Ishikawa (cell line): ENCODE results near the gene PIPOX.
A peak's percentile ranks its signal among the peaks of the same experiment; 100 is the strongest.

Source experiments
- CEBPB ChIP-seq: IDR thresholded peaks from 2 replicates; pipeline ENCODE4 v1.6.1; 2012
- CREB1 ChIP-seq: IDR thresholded peaks from 2 replicates; pipeline ENCODE4 v1.6.1; 2012; ENCODE audit warnings: low read depth
- EGR1 ChIP-seq: IDR thresholded peaks from 2 replicates; pipeline ENCODE4 v1.6.1; 2012
- EP300 ChIP-seq: IDR thresholded peaks from 2 replicates; pipeline ENCODE4 v1.6.1; 2012; ENCODE audit warnings: borderline replicate concordance
- FOXM1 ChIP-seq: IDR thresholded peaks from 2 replicates; pipeline ENCODE4 v1.6.1; 2012; ENCODE audit warnings: low read depth, borderline replicate concordance
- NFIC ChIP-seq: IDR thresholded peaks from 2 replicates; pipeline ENCODE4 v1.6.1; 2012
- RAD21 ChIP-seq: IDR thresholded peaks from 2 replicates; pipeline ENCODE4 v1.6.1; 2012; ENCODE audit warnings: low read depth
- TAF1 ChIP-seq: IDR thresholded peaks from 2 replicates; pipeline ENCODE4 v1.6.1; 2012; ENCODE audit warnings: low read depth, mild to moderate bottlenecking
- TCF12 ChIP-seq: IDR thresholded peaks from 2 replicates; pipeline ENCODE4 v1.6.1; 2012; ENCODE audit warnings: low read depth
- TEAD4 ChIP-seq: IDR thresholded peaks from 2 replicates; pipeline ENCODE4 v1.6.1; 2012
- YY1 ChIP-seq: IDR thresholded peaks from 2 replicates; pipeline ENCODE4 v1.6.1; 2012; ENCODE audit warnings: low read depth
- ZBTB7A ChIP-seq: IDR thresholded peaks from 2 replicates; pipeline ENCODE4 v1.6.1; 2012; ENCODE audit warnings: low read depth
- TF ChIP-seq, protein P1 (sequence below): IDR thresholded peaks from 2 replicates; pipeline ENCODE4 v1.6.1; 2012
- TF ChIP-seq, protein P2 (sequence below): IDR thresholded peaks from 2 replicates; pipeline ENCODE4 v1.6.1; 2012; ENCODE audit warnings: low read depth, mild to moderate bottlenecking
- TF ChIP-seq, protein P3 (sequence below): IDR thresholded peaks from 2 replicates; pipeline ENCODE4 v1.6.1; 2012

PIPOX gene

DNA sequence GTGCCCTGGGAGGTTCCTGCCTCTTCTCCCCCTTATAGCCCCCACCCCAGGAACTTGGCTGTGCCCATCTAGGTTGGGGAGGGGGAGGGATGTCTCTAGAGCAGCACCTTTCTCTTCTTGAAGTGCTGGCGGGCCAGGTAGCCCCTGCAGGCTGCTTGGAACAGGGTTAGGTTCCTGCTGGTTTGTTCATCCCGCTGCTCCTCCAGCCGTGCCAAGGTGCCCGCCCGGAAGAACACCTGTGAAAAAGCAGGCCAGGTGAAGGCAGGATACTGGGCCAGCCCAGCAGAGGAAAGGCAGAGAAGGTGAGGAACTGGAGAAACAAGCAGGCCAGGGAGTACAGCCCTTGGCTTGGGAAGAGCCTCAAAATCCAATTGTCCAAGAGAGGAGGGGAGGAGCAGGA lies 56.6 kb downstream of the PIPOX start:
- TF ChIP-seq CEBPB = no peak
- no peak for TF ChIP-seq RAD21
- no peak for TF ChIP-seq YY1
- no peak for TF ChIP-seq EGR1
- TF ChIP-seq TAF1 = no peak
- peak; percentile 67 for TF ChIP-seq NFIC
- no peak for TF ChIP-seq FOXM1
- TF ChIP-seq, protein P1, sequence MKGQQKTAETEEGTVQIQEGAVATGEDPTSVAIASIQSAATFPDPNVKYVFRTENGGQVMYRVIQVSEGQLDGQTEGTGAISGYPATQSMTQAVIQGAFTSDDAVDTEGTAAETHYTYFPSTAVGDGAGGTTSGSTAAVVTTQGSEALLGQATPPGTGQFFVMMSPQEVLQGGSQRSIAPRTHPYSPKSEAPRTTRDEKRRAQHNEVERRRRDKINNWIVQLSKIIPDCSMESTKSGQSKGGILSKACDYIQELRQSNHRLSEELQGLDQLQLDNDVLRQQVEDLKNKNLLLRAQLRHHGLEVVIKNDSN = no peak
- TF ChIP-seq, protein P2, sequence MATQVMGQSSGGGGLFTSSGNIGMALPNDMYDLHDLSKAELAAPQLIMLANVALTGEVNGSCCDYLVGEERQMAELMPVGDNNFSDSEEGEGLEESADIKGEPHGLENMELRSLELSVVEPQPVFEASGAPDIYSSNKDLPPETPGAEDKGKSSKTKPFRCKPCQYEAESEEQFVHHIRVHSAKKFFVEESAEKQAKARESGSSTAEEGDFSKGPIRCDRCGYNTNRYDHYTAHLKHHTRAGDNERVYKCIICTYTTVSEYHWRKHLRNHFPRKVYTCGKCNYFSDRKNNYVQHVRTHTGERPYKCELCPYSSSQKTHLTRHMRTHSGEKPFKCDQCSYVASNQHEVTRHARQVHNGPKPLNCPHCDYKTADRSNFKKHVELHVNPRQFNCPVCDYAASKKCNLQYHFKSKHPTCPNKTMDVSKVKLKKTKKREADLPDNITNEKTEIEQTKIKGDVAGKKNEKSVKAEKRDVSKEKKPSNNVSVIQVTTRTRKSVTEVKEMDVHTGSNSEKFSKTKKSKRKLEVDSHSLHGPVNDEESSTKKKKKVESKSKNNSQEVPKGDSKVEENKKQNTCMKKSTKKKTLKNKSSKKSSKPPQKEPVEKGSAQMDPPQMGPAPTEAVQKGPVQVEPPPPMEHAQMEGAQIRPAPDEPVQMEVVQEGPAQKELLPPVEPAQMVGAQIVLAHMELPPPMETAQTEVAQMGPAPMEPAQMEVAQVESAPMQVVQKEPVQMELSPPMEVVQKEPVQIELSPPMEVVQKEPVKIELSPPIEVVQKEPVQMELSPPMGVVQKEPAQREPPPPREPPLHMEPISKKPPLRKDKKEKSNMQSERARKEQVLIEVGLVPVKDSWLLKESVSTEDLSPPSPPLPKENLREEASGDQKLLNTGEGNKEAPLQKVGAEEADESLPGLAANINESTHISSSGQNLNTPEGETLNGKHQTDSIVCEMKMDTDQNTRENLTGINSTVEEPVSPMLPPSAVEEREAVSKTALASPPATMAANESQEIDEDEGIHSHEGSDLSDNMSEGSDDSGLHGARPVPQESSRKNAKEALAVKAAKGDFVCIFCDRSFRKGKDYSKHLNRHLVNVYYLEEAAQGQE = no peak
- TF ChIP-seq, protein P3, sequence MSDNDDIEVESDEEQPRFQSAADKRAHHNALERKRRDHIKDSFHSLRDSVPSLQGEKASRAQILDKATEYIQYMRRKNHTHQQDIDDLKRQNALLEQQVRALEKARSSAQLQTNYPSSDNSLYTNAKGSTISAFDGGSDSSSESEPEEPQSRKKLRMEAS = 0 out of 2 replicates have a peak, but pooled peaks have one; percentile 23
- TF ChIP-seq CREB1 = no peak
- TF ChIP-seq TCF12 = peak; percentile 86
- no peak for TF ChIP-seq TEAD4
- TF ChIP-seq EP300 = peak; percentile 79
- no peak for TF ChIP-seq ZBTB7A

DNA sequence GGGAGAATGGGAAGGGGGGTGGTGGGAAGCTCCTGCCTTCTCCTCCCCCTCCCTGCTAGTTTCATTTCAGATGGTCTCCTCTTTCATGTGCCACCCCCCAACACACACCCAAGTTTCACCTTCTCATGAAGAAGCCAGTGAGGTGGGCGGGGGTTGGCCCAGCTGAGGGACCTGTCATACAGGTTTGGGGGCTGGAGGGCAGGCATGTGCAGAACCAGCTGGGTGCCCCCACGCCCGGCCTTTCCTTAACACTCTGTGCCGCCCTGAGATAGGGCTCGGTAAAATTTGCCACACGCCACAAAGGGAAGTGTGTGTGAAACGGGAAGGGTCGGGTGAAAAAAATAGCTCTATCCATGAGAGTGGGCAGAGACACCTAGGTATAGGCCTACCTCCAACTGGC lies 57.4 kb downstream of the PIPOX start:
- TF ChIP-seq EGR1 (peak; percentile 31; the same call in 1 of the 2 replicates), TCF12 (peak; percentile 69), NFIC (peak; percentile 41), RAD21 (no peak), CREB1 (no peak), TAF1 (no peak), TEAD4 (0 out of 2 replicates have a peak, but pooled peaks have one; percentile 24)
- TF ChIP-seq, protein P3 = peak; percentile 68
- TF ChIP-seq, protein P1 = no peak
- TF ChIP-seq, protein P2 = no peak

DNA sequence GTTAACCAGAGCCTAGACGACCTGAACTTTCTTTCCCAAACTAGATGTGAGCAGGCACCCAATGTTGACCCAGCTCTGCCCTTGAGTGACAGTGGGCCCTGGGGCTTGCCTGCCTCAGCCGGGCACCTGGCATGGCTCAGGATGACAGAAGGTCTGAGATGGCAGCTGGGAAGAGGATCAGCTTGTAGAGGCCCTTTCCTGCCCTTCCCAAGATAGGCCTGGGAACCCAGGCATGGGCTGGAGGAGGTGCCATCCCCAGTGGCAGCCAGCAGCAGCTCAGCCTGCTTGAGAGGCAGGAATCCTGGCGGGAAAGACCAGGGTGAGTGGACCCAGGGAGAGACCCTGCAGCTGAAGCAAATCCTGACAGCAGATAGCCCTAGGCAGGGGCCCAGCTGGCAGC lies 59.1 kb downstream of the PIPOX start:
- no peak for TF ChIP-seq RAD21

DNA sequence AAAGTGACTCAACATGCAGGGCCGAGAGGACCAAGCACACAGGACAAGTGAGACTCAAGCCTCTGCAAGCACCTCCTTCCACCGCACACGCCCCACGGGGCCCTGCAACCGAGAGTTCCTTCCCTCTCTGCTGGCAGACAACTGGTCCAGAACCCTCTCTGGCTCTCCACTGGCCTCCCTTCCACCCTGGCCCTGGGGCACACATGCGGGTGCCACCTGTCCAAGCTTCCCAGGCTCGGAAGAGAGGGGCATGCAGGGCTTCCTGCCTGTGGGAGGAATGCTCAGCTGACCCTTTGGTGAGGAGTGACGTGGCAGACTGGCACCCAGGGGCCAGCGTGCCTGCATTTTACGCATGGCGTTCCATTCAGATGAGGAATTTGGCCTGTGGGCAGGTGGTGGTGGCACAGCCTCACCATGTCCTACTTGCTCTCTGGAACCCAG lies 59.8 kb downstream of the PIPOX start:
- TF ChIP-seq, protein P3 = 0 out of 2 replicates have a peak, but pooled peaks have one; percentile 11
- TF ChIP-seq FOXM1 = no peak

DNA sequence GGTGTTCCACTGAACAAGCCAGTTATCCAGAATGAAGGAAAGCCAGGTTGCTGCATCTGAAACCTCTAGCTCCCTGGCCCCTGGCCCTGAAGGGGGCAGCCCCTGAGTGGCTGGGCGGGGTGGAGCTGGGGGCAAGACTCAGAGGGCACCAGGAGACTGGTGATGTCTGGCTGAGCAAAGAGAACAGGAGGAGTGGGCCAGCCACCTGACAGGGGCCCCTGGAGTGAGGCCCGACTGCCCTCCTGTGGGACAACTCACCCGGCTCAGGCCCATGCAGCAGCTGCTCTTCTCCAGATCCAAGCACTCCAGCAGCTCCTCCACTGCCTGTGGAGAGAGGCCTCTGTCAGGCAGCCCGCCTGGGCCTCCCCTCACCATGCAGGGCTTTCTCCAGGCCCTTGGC lies 60.4 kb downstream of the PIPOX start:
- TF ChIP-seq RAD21 = peak; percentile 29; the same call in 1 of the 2 replicates
- TF ChIP-seq EGR1 = no peak
